ENCODE results near the gene MCM7.

- no peak for TF ChIP-seq CTCF (IDR thresholded peaks at IDR 0.05)
- no peak for TF ChIP-seq POLR2A (IDR thresholded peaks at IDR 0.05)
These were observed 41.3 kb upstream of the MCM7 start for GRCh38 chr7:100142461-100142860.

Measured in tibial nerve (tissue), 3 donors.